IMR-90 (cell line): Measurements from ENCODE around the gene CEL. TPM values are rescaled to one million over a fixed set of nuclear protein-coding genes. Genes with fewer than 3 reads are reported as not detected.

Source experiments
- ATAC-seq: fragments of 200-7000 bp; cut with Tn5 transposase; 2 replicates; pipeline ENCODE4 v1.9.1; 2020; ENCODE audit warnings: low read depth, mild to moderate bottlenecking, moderate library complexity
- BruUV-seq: library from RNA; stranded (reverse); fragments of 400-500 nt; replicated peaks from 2 replicates; lab custom pipeline; 2021; lab: Mats Ljungman, UMichigan
- CTCF ChIA-PET: fragments of 300-600 bp; formaldehyde crosslinking; extraction: SDS; loops from one replicate; lab custom pipeline; 2021; ENCODE audit warnings: antibody characterized with exemption; lab: Yijun Ruan, JAX
- POLR2A ChIA-PET: fragments of 300-600 bp; sonication (Branson Sonifier 250); formaldehyde crosslinking; loops from one replicate; lab custom pipeline; 2022; ENCODE audit warnings: antibody characterized with exemption; ENCODE audit not compliant: unreplicated experiment; lab: Charles Lee
- DNase-seq: peaks from one replicate; pipeline ENCODE4 v3.0.0; 2013
- H2AFZ ChIP-seq: replicated peaks from 2 replicates; pipeline ENCODE3; 2013; ENCODE audit warnings: low read length, mild to moderate bottlenecking; ENCODE audit not compliant: poor library complexity
- H2AK5ac ChIP-seq: 2 replicates; pipeline ENCODE4 v1.6.1; 2013; ENCODE audit warnings: low read depth, low read length, inconsistent platforms
- H2AK9ac ChIP-seq: replicated peaks from 2 replicates; pipeline ENCODE3; 2013; ENCODE audit warnings: mild to moderate bottlenecking, low read depth, low read length, moderate library complexity; ENCODE audit not compliant: poor library complexity
- H2BK120ac ChIP-seq: 2 replicates; pipeline ENCODE4 v1.6.1; 2013; ENCODE audit warnings: low read depth, low read length, inconsistent platforms
- H2BK15ac ChIP-seq: 3 replicates; pipeline ENCODE4 v1.6.1; 2013; ENCODE audit warnings: low read depth, low read length, inconsistent platforms
- H2BK20ac ChIP-seq: 2 replicates; pipeline ENCODE4 v1.6.1; 2013; ENCODE audit warnings: low read depth, mild to moderate bottlenecking, inconsistent platforms, low read length, moderate library complexity
- H2BK5ac ChIP-seq: 2 replicates; pipeline ENCODE4 v1.6.1; 2013; ENCODE audit warnings: mild to moderate bottlenecking, low read depth, low read length, inconsistent platforms; ENCODE audit not compliant: poor library complexity, severe bottlenecking
- H3K14ac ChIP-seq: replicated peaks from 2 replicates; pipeline ENCODE4 v1.6.1; 2013; ENCODE audit warnings: low read depth, low read length, inconsistent platforms
- H3K18ac ChIP-seq: 2 replicates; pipeline ENCODE4 v1.6.1; 2013; ENCODE audit warnings: low read depth, low read length, control low read depth
- H3K23ac ChIP-seq: 2 replicates; pipeline ENCODE4 v1.6.1; 2013; ENCODE audit warnings: low read depth, low read length, inconsistent platforms
- H3K27ac ChIP-seq: 2 replicates; pipeline ENCODE4 v1.5.1; 2013; ENCODE audit warnings: mild to moderate bottlenecking, control low read depth, low read length; ENCODE audit not compliant: insufficient read depth
- H3K27me3 ChIP-seq: 2 replicates; pipeline ENCODE4 v1.6.1; 2013; ENCODE audit warnings: low read length; ENCODE audit not compliant: control insufficient read depth, insufficient read depth
- H3K36me3 ChIP-seq: 2 replicates; pipeline ENCODE4 v1.6.1; 2013; ENCODE audit warnings: low read length, mixed read lengths; ENCODE audit not compliant: control insufficient read depth, insufficient read depth
- H3K4ac ChIP-seq: 2 replicates; pipeline ENCODE4 v1.6.1; 2013; ENCODE audit warnings: low read depth, low read length, inconsistent platforms
- H3K4me1 ChIP-seq: 2 replicates; pipeline ENCODE4 v1.6.1; 2013; ENCODE audit warnings: low read length, mixed read lengths; ENCODE audit not compliant: control insufficient read depth, insufficient read depth
- H3K4me2 ChIP-seq: 2 replicates; pipeline ENCODE4 v1.6.1; 2013; ENCODE audit warnings: low read depth, mild to moderate bottlenecking, control low read depth, low read length, moderate library complexity
- H3K4me3 ChIP-seq: 2 replicates; pipeline ENCODE4 v1.5.1; 2013; ENCODE audit warnings: low read depth, mild to moderate bottlenecking, control low read depth, low read length, moderate library complexity; ENCODE audit not compliant: insufficient read depth
- H3K56ac ChIP-seq: 2 replicates; pipeline ENCODE4 v1.6.1; 2013; ENCODE audit warnings: low read length, inconsistent platforms; ENCODE audit not compliant: insufficient read depth; ENCODE audit errors: extremely low read depth
- H3K79me1 ChIP-seq, 2 experiments: 2 replicates each; pipeline ENCODE4 v1.6.1; 2013; ENCODE audit warnings: low read length in 2 of 2, inconsistent platforms in 1 of 2, low read depth in 1 of 2
- H3K9ac ChIP-seq: 2 replicates; pipeline ENCODE4 v1.6.1; 2013; ENCODE audit warnings: low read depth, low read length, control low read depth
- H3K9me1 ChIP-seq: 2 replicates; pipeline ENCODE4 v1.6.1; 2013; ENCODE audit warnings: low read length, inconsistent platforms; ENCODE audit not compliant: insufficient read depth
- H3K9me3 ChIP-seq: 2 replicates; pipeline ENCODE4 v1.6.1; 2013; ENCODE audit warnings: low read length; ENCODE audit not compliant: control insufficient read depth, insufficient read depth
- H4K20me1 ChIP-seq: 2 replicates; pipeline ENCODE4 v1.6.1; 2013; ENCODE audit warnings: low read length, inconsistent platforms; ENCODE audit not compliant: insufficient read depth
- H4K5ac ChIP-seq: 2 replicates; pipeline ENCODE4 v1.6.1; 2013; ENCODE audit warnings: mild to moderate bottlenecking, low read depth, low read length, control low read depth
- H4K8ac ChIP-seq, 2 experiments: 2 replicates each; pipeline ENCODE4 v1.6.1; 2013; ENCODE audit warnings: low read depth in 2 of 2, low read length in 2 of 2, control low read depth in 1 of 2, inconsistent platforms in 1 of 2
- H4K91ac ChIP-seq: 2 replicates; pipeline ENCODE4 v1.6.1; 2013; ENCODE audit warnings: low read depth, low read length, inconsistent platforms; ENCODE audit not compliant: insufficient read depth
- MAZ ChIP-seq: IDR thresholded peaks from 2 replicates; pipeline ENCODE4 v1.6.1; 2012; ENCODE audit warnings: low read depth, mild to moderate bottlenecking, low read length, improper control_type of control experiment, moderate library complexity, borderline replicate concordance
- RFX5 ChIP-seq: IDR thresholded peaks from 2 replicates; pipeline ENCODE4 v1.8.0; 2012; ENCODE audit warnings: low read depth, mild to moderate bottlenecking, low read length, moderate library complexity
- USF2 ChIP-seq: fragments of 150-350 bp; IDR thresholded peaks from 2 replicates; pipeline ENCODE4 v1.6.1; 2017; ENCODE audit warnings: mild to moderate bottlenecking, antibody characterized with exemption, low read length, low read depth
- WGBS, 2 experiments: methylation state at CpG; one replicate each; pipeline versions ENCODE4 v1.1.5 to v1.1.7; 2013; ENCODE audit warnings: missing lambda C conversion rate in 2 of 2; ENCODE audit not compliant: insufficient read length in 1 of 2; ENCODE audit errors: extremely low coverage in 2 of 2; 5-methylcytosine and 5-hydroxymethylcytosine counted together
- dilution Hi-C: fragments of 300-500 bp; cut with HindIII; formaldehyde crosslinking; loops from one replicate; pipeline ENCODE4 v1.14.3; 2018; ENCODE audit warnings: low sequenced_read_pairs; ENCODE audit not compliant: unreplicated experiment
- in situ Hi-C: fragments of 300-500 bp; cut with MboI; formaldehyde crosslinking; loops from 3 replicates; pipeline ENCODE4 v1.14.3; 2019; ENCODE audit warnings: low sequenced_read_pairs, inconsistent platforms, mixed read lengths
- intact Hi-C: fragments of 100-400 bp; cut with micrococcal nuclease; formaldehyde crosslinking; loops from 2 replicates; pipeline ENCODE4 v1.10.0; 2022
- polyA plus RNA-seq, 3 experiments: library from polyadenylated mRNA; depleted of rRNA; stranded (reverse); fragments of >200 nt; gene quantifications; 2 replicates each; pipeline ENCODE4 v1.2.3, GENCODE V29; 2012; ENCODE audit warnings: low replicate concordance in 1 of 3
- total RNA-seq: library from RNA; depleted of rRNA; stranded (reverse); fragments of >200 nt; gene quantifications from 2 replicates; pipeline ENCODE4 v1.2.3, GENCODE V29; 2012

Gene CEL
- total and polyA plus RNA-seq, 2 of the 4 experiments (the other 2 are of a cell fraction): under 0.01 to 0.75 TPM

- POLR2A ChIA-PET: no interaction called here
- H2BK120ac ChIP-seq: no peak overlapping the region
- ATAC-seq (no peak), DNase-seq (no peak)
- no peak overlapping the region for H4K5ac ChIP-seq
- no peak overlapping the region for H3K4me2 ChIP-seq
- no peak overlapping the region for H2AFZ ChIP-seq
- H3K56ac ChIP-seq: no peak overlapping the region
- H3K36me3 ChIP-seq: peaks cover 2% of the 10 kb centered on the region; the same call in 1 of the 2 replicates
- in situ Hi-C loops: no loop called here
- no peak overlapping the region for H2AK5ac ChIP-seq
- H3K9me3 ChIP-seq: no peaks in the 10 kb centered on the region
- H3K9me1 ChIP-seq: 0 out of 2 replicates have a peak, but pooled peaks cover 3% of the 10 kb centered on the region
- no peak overlapping the region for H3K9ac ChIP-seq
- no peaks in the 10 kb centered on the region for H3K4me1 ChIP-seq
- no peak for TF ChIP-seq RFX5
- no peak for TF ChIP-seq USF2
- TF ChIP-seq MAZ: no peak
- H2BK15ac ChIP-seq: no peak overlapping the region
- no peak overlapping the region for H3K18ac ChIP-seq
- no peak overlapping the region for H2BK5ac ChIP-seq
- H3K4ac ChIP-seq: no peak overlapping the region
- H3K23ac ChIP-seq: no peak overlapping the region
- 88% methylated on average over 7 of the region's 25 CpGs; no CpG with 5 or more reads in 1 of the 2 experiments for WGBS, 2 experiments
- dilution Hi-C loops: no loop called here
- H3K4me3 ChIP-seq: no peak overlapping the region
- no peak overlapping the region for H3K14ac ChIP-seq
- intact Hi-C loops: no loop called here
- H2BK20ac ChIP-seq: no peak overlapping the region
- no peak overlapping the region for H3K27ac ChIP-seq
- H4K91ac ChIP-seq: no peak overlapping the region
- CTCF ChIA-PET: interaction anchor here (0.6 kb wide), 1 partner anchor 24 kb away, joined by 5 read pairs; no protein-coding TSS in a partner anchor
- no peaks in the 10 kb centered on the region for H3K27me3 ChIP-seq
- no peak overlapping the region for H2AK9ac ChIP-seq
- H4K20me1 ChIP-seq: no peaks in the 10 kb centered on the region; the same call in 1 of the 2 replicates
- no TSS peak for BruUV-seq
- H4K8ac ChIP-seq: no peak overlapping the region
- no peaks in the 10 kb centered on the region for H3K79me1 ChIP-seq
These were observed 4.6 kb downstream of the CEL start for GRCh38 chr9:133066181-133066983.
